Measurements from ENCODE around the gene TYW1B.
"Not testable (repeated sequence)": the region's sequence is repeated elsewhere in the genome, so short reads cannot be mapped to it uniquely, and the experiment has no call there.

TYW1B gene

DNA sequence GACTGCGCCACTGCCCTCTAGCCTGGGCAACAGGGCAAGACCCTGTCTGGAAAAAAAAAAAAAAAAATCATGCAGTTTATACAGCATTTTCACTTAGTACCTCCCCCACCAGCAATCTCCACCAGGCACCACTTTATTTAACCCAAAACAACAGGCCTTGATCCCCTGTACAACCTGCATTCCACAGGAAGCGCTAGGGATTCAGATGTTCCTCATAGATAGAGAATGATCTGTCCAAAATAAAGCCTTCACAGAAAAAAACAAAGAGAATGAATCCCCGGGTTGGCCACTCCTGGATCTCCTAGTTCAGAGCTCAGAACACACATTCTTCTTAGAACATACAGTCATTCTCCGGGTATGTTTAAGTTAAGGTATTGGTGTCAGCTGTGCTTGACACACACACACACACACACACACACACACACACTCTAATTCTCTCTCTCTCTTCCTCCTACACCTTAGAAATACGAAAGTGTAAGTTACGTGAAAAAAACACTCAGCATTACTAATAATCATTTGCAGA lies 110.7 kb downstream of the TYW1B start:
- not testable (repeated sequence) for H3K27ac ChIP-seq

DNA sequence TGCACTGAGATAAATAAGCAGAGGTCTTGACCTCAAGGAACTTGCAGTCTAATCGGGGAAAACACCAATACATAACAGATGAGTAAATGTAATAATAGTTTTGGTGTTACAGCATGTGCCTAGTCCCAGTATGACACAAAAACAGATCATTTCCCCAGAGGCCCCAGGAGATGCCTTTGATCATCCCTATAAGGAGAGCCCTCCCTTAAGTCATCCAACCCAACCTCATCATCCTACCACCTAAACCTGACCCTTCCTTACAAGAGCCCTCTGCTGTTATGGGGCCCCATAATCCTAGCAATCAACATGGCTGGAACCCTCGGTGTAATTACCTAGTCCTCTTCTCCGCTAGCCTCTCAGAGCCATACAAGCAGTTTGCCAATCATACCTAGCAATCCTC lies 116.1 kb downstream of the TYW1B start:
- not testable (repeated sequence) for H3K27ac ChIP-seq

DNA sequence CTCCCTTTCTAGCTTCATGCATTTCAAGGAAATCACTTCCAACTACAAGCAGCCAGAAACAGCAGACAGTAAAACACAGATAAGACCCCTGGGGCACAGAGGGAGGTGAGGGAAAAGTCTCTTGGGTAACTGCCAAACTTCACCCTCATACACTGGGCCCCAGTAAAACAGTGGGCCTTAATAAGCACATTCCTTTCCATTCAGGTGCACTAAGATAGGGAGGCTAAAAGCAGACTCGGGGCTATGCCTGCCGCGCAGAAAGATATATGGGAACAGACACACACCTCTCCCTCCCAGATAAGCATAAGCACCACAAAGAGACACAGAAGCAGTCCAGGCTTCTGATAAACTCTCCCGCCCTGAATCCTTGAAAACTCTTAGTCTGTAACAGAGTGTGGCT lies 117.0 kb downstream of the TYW1B start:
- H3K27ac ChIP-seq, result no peak overlapping the region
- TF ChIP-seq, protein P1, sequence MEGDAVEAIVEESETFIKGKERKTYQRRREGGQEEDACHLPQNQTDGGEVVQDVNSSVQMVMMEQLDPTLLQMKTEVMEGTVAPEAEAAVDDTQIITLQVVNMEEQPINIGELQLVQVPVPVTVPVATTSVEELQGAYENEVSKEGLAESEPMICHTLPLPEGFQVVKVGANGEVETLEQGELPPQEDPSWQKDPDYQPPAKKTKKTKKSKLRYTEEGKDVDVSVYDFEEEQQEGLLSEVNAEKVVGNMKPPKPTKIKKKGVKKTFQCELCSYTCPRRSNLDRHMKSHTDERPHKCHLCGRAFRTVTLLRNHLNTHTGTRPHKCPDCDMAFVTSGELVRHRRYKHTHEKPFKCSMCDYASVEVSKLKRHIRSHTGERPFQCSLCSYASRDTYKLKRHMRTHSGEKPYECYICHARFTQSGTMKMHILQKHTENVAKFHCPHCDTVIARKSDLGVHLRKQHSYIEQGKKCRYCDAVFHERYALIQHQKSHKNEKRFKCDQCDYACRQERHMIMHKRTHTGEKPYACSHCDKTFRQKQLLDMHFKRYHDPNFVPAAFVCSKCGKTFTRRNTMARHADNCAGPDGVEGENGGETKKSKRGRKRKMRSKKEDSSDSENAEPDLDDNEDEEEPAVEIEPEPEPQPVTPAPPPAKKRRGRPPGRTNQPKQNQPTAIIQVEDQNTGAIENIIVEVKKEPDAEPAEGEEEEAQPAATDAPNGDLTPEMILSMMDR (conservative IDR thresholded peaks at IDR 0.05), result no peak
- no peak for TF ChIP-seq ZFX (IDR thresholded peaks at IDR 0.05)

DNA sequence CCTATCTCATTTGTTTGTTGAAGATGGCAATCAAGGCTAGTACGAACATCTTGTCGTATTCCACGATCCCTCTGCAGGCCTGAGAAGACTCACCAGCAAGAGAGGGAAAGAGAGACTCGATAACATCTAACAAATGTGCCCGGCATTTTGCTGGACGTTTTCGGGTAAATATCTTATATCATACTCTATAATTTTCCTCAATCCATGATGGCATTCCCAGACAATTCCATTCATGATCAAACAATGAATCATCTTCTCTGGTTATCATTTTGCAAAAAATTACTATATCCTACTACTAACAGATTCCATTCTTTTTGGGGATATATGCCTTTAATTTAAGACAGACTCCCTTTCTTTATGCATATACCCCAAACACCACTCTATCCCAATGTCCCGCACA lies 118.1 kb downstream of the TYW1B start:
- TF ChIP-seq ZFX (IDR thresholded peaks at IDR 0.05), result no peak
- TF ChIP-seq, protein P1 (conservative IDR thresholded peaks at IDR 0.05), result no peak

DNA sequence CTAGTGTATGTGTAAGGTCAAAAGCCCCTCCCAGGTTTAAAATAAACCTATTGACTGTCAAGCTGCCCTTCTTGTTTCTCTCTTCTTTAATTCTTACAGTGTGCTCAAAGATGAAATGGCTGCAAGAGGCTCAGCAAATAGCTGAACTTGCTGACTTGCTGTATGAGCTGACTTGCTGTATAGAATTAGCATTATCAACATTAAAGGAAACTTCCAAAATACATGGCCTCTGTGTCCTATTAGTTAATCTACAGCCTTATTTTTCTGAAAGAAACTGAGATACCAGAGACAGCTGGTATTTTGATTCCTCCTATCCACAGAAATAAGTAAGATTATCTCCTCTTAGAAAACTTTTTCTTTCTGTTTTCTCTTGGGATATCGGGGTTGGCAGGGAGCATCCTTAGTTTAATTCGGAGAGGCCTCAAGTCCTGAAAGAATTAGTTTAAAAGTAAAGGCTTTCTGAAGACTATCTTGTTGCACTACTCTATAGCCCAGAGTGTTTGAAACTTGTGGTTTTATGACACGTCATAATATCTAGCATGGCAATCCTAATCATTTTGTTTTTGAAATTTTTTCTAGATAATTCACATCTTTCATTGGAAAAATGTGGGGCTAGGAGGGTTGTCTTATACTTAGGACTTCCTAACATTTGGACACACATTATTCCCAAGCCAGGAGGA lies 119.5 kb downstream of the TYW1B start:
- H3K27ac ChIP-seq, result not testable (repeated sequence)

More for the DNA sequence above, 118.1 kb downstream of the TYW1B start:
- no peak overlapping the region for H3K27ac ChIP-seq

DNA sequence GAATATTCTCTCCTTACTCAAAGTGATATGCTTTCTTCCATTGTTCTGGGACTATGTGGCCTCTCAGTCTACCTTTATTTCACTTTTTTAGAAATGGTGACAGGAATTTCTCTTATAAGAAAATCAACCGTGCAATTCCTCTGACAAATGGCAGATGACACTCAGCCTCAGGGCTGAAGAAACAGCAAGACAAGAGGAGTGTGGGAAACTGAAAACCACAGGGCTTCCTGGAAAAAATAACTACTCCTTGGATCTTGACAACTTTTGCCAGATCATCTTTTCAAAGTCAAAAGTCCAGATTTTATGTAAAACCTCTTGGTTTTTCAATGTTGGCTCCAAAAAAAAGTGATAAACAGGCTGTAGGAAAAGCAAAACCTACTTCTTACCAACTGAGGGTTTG lies 121.5 kb downstream of the TYW1B start:
- no peak for TF ChIP-seq ZFX (IDR thresholded peaks at IDR 0.05)
- TF ChIP-seq, protein P1 (conservative IDR thresholded peaks at IDR 0.05), result no peak
- no peak overlapping the region for H3K27ac ChIP-seq

DNA sequence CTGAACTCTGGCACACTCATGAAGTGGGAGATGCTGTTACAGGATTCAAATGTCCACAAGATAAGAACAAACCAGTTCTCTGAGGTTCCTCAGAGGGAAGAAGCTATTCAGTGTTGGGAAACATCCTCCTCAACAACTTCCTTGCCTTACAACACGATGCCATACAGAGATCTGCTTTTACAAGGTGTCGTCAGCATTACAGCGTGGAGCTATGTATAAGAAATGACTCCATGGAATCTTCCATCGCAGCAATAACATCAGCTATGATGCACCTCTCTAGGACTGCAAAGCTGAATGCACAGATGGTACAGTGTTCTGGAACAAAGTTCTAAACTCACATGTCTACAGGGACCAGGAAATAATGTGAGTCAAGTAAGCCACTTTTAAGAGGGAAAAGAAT lies 122.3 kb downstream of the TYW1B start:
- not testable (repeated sequence) for H3K27ac ChIP-seq

DNA sequence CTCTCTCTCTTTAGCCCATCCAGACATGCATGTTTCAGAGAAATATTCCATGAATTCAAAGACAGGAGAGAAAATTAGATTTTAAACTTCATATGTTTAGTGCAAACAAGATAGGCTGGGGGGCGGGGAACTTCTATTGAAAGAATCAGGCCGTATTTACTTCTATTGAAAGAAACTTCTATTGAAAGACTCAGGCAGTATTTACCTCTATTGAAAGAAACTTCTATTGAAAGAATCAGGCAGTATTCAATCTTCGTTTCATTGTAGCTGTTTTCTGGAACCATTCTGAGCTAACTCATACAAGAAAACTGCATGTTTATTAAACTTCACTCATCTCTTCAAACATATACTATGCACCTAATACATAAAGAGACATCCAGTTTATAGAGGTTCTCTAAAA lies 123.1 kb downstream of the TYW1B start:
- no peak overlapping the region for H3K27ac ChIP-seq
- TF ChIP-seq, protein P1 (conservative IDR thresholded peaks at IDR 0.05), result no peak

DNA sequence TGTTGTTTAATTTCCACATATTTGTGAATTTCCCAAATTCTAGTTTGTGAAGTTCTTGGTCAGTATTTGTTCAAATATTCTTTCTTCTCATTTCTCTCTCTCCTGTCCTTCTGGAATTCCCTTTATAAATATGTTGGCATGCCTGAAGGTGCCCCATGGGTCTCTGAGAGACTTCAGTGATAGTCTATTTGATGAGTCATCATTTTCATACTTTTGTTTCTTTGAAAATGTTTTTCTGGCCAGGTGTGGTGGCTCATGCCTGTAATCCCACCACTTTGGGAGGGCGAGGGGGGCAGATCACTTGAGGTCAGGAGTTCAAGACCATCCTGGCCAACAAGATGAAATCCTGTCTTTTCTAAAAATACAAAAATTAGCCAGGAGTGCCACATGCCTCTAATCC lies 127.5 kb downstream of the TYW1B start:
- H3K27ac ChIP-seq, result not testable (repeated sequence)

DNA sequence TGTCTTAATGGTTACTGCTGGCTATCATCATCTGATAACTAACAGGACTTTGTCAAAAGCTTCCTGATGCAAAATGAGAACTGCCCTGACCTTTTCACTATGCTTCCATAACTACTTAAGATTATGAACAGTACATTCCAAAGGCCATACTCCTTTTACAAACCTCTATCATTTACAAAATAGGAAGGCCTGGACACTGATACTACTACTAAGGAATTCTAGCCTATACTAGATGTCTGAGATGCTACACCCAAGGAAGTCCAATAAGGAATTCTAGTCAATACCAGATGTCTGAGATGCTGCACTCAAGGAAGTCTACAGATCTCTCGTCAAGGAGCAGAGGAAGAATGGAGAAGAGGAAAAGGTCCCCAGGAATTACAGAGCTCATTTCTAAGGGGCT lies 130.9 kb downstream of the TYW1B start:
- H3K27ac ChIP-seq, result not testable (repeated sequence)

DNA sequence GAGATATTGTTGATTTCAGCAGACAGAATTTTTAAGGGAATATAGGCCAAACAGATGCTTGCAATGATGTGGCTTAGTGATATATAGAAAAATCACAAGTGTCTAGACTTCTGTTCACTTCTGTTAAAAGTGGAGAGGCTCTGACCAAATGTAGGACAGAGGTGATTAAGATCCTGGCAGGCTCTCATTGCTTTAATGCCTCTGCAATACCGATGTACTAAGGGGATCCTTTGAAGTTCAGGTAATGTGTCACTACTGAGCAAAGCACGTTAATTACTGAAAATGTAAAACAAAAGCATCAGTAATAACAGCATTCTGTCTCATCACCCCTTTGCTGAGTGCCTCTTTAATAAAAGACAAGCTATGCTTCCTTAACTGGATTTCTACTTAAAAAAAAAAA lies 131.4 kb downstream of the TYW1B start:
- not testable (repeated sequence) for H3K27ac ChIP-seq

DNA sequence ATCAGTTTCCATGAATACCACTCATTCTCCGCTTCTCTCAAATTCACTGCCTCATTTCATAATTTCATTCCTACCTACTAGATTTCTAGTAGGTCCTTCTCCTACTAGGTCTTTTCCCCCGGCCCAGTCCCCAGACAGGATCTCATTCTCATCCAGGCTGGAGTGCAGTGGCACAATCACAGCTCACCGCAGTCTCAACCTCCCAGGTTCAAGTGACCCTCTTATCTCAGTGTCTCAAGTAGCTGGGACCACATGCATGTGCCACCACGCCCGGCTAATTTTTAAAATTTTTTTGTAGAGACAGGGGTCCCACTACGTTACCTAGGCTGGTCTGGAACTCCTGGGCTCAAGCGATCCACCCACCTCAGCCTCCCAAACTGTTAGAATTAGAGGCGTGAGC lies 132.5 kb downstream of the TYW1B start:
- not testable (repeated sequence) for H3K27ac ChIP-seq

DNA sequence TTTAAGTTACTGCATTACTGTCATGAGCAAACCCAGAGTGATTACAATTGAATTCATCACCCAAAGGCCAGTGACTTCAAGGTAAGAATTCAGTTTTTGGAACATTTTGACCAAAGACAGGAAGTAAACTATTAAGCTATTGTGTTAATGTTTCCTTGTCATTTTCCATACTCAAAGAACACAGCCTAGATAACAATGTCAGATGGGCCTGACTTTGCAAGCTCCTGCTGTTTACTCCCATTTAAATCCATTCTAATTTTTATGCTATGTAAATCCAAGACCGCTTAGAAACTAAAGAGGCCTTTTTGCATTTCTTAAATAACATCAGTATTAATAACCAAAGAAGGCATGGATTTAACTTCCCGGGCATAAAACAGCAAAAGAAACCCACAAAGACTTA lies 136.6 kb downstream of the TYW1B start:
- not testable (repeated sequence) for H3K27ac ChIP-seq

DNA sequence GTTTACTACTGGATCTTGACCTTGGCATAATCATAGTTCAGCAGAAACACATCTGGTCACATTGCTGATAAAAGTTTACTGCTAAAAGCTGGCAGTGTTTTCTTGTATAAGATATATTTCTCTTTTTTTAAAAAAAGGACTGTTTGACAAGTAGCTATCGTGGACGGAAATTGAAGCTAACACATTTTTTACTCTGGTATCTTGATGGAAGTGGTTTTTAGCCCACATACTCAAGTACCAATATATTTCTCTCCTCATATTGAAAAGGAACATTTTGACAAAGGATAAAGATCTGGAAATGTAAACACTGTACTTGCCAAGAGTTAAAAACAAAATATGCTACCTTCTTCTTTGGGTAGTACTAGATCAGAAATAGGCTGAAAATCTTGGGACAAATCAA lies 137.8 kb downstream of the TYW1B start:
- H3K27ac ChIP-seq, result not testable (repeated sequence)

DNA sequence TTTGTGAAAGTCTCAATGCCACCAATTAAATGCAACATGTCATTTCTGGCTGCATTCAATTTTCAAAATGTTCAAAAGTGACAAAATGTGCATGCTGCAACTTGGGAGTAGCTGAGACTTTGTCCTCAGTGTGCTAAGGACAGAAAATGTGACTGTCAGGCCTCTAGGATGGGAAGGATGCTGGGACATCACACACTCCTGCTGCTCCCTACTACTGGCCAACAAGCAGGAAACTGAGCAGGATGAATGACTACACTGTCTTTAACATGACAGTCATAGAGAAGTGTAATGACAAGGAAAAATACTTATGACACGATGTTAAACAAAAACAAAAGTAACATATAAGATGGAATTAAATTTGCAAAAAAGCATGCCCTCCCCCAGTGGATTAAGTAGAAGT lies 138.7 kb downstream of the TYW1B start:
- not testable (repeated sequence) for H3K27ac ChIP-seq

DNA sequence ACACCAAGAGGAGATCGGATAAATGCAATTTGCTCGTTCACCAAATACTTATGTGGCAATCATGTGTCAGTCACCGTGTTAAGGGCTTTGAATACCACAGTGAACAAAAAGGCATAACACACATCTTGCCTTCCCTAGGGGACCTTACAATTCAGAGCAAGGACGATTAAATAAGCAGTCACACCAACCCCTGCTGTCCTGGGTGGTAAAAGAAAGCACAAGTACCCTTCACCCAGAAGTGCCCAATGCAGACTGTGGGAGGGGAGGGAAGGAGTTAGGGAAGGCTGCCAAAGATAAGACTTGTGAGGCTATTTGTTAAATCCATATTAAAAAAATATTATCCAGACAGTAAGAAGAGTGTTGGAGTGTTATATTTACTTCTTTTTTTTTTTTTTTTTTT lies 146.8 kb downstream of the TYW1B start:
- H3K27ac ChIP-seq, result not testable (repeated sequence)

DNA sequence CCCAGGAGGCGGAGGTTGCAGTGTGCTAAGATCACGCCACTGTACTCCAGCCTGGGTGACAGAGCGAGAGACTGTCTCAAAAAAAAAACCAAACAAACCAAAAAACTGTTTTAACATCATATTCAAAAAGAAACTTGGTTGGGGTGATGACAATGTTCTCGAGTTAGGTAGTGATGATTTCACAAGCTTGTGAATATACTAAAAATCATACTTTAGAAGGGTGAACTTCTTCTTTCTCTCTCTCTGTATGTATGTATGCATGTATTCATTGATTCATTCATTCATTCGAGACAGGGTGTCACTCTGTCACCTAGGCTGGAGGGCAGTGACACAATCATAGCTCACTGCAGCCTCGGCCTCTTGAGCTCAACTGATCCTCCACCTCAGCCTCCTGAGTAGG lies 151.1 kb downstream of the TYW1B start:
- not testable (repeated sequence) for H3K27ac ChIP-seq
